B cell (primary cell): ENCODE data around the gene RETREG1. TPM values are rescaled to one million over a fixed set of nuclear protein-coding genes. Genes with fewer than 3 reads are reported as not detected.
A peak's percentile ranks its signal among the peaks of the same experiment; 100 is the strongest.

Experiments used
- ATAC-seq: fragments of 200-7000 bp; cut with Tn5 transposase; one replicate; pipeline ENCODE4 v1.10.0; 2021; ENCODE audit warnings: low read depth, mild to moderate bottlenecking, moderate number of reproducible peaks, moderate library complexity
- CTCF ChIA-PET: fragments of 350-600 bp; sonication (Branson Sonifier 250); formaldehyde crosslinking; loops from one replicate; lab custom pipeline; 2021; ENCODE audit warnings: antibody characterized with exemption, inconsistent platforms; lab: Charles Lee
- POLR2A ChIA-PET: fragments of 350-600 bp; sonication (Branson Sonifier 250); formaldehyde crosslinking; loops from one replicate; lab custom pipeline; 2021; ENCODE audit warnings: antibody characterized with exemption; lab: Charles Lee
- DNase-seq: peaks from one replicate; pipeline ENCODE4 v3.0.0; 2013
- H2AFZ ChIP-seq: 2 replicates; pipeline ENCODE4 v1.6.1; 2012; ENCODE audit warnings: mild to moderate bottlenecking, low read depth, low read length; ENCODE audit not compliant: insufficient read depth, poor library complexity, severe bottlenecking
- H3K27ac ChIP-seq, 2 donors: 1 replicate in 1 of 2; 2 replicates in 1 of 2; pipeline ENCODE4 v1.5.1; 2012 to 2013; ENCODE audit warnings: low read length in 2 of 2, mild to moderate bottlenecking in 2 of 2, moderate library complexity in 1 of 2
- H3K27me3 ChIP-seq, 4 experiments: fragments of 200-600 bp in 1 of 4; sonication (generic) in 1 of 4; replicated peaks in 1 of 4; 1 replicate in 2 of 4; 2 replicates in 2 of 4; pipeline versions ENCODE4 v1.6.1 to v1.7.0; 2013 to 2016; ENCODE audit warnings: low read length in 3 of 4, mild to moderate bottlenecking in 2 of 4, mixed read lengths in 1 of 4, moderate library complexity in 1 of 4; ENCODE audit not compliant: insufficient read depth in 4 of 4, control insufficient read depth in 3 of 4; ENCODE audit errors: control extremely low read depth in 1 of 4
- H3K36me3 ChIP-seq, 2 experiments: replicated peaks in 1 of 2; 1 replicate in 1 of 2; 2 replicates in 1 of 2; pipeline versions ENCODE4 v1.6.1 to v1.7.1; 2013; ENCODE audit warnings: low read length in 1 of 2; ENCODE audit not compliant: insufficient read depth in 2 of 2, control insufficient read depth in 1 of 2; ENCODE audit errors: control extremely low read depth in 1 of 2, extremely low read depth in 1 of 2
- H3K4me1 ChIP-seq, 2 donors: fragments of 200-600 bp in 1 of 2; sonication (generic) in 1 of 2; 1 replicate in 1 of 2; 2 replicates in 1 of 2; pipeline versions ENCODE4 v1.5.1 to v1.6.1; 2013 to 2017; ENCODE audit warnings: low read length in 2 of 2; ENCODE audit not compliant: control insufficient read depth in 2 of 2, insufficient read depth in 2 of 2
- H3K4me2 ChIP-seq: replicated peaks from 2 replicates; pipeline ENCODE3; 2012; ENCODE audit warnings: mild to moderate bottlenecking, low read depth, low read length; ENCODE audit not compliant: poor library complexity, severe bottlenecking
- H3K4me3 ChIP-seq, 5 experiments: fragments of 200-600 bp in 1 of 5; sonication (generic) in 1 of 5; 1 replicate in 3 of 5; 2 replicates in 2 of 5; pipeline versions ENCODE4 v1.5.1 to v1.7.0; 2011 to 2016; ENCODE audit warnings: low read length in 4 of 5, mild to moderate bottlenecking in 4 of 5, low read depth in 2 of 5, control low read depth in 1 of 5, moderate library complexity in 1 of 5; ENCODE audit not compliant: insufficient read depth in 1 of 5; ENCODE audit errors: control extremely low read depth in 1 of 5, extremely low read depth in 1 of 5
- H3K79me2 ChIP-seq: fragments of 200-600 bp; sonication (generic); one replicate; pipeline ENCODE4 v1.6.0; 2016; ENCODE audit warnings: low read length; ENCODE audit not compliant: control insufficient read depth, insufficient read depth
- H3K9ac ChIP-seq: fragments of 200-600 bp; sonication (generic); 2 replicates; pipeline ENCODE4 v1.6.1; 2017; ENCODE audit warnings: mild to moderate bottlenecking, low read length, moderate library complexity
- H3K9me3 ChIP-seq, 3 donors: one replicate each; pipeline versions ENCODE4 v1.6.1 to v1.7.1; 2013; ENCODE audit warnings: low read length in 2 of 3; ENCODE audit not compliant: control insufficient read depth in 2 of 3, insufficient read depth in 1 of 3; ENCODE audit errors: control extremely low read depth in 1 of 3
- H4K20me1 ChIP-seq: 2 replicates; pipeline ENCODE4 v1.6.0; 2012; ENCODE audit warnings: mild to moderate bottlenecking, low read length; ENCODE audit not compliant: insufficient read depth, control insufficient read depth, poor library complexity, severe bottlenecking
- H3K27ac Mint-ChIP-seq: one replicate; pipeline ENCODE4 v1.8.0; 2021; ENCODE audit warnings: mixed read lengths
- H3K27me3 Mint-ChIP-seq: one replicate; pipeline ENCODE4 v1.8.0; 2021; ENCODE audit warnings: mixed read lengths
- H3K4me1 Mint-ChIP-seq: one replicate; pipeline ENCODE4 v1.8.0; 2021; ENCODE audit warnings: mixed read lengths
- H3K4me3 Mint-ChIP-seq: one replicate; pipeline ENCODE4 v1.8.0; 2021; ENCODE audit warnings: mixed read lengths
- H3K9me3 Mint-ChIP-seq: one replicate; pipeline ENCODE4 v1.8.0; 2022; ENCODE audit warnings: mixed read lengths; ENCODE audit not compliant: insufficient read depth
- CTCF ChIP-seq: fragments of 200-600 bp; IDR thresholded peaks from one replicate; pipeline ENCODE4 v1.8.0; 2022; ENCODE audit warnings: antibody characterized with exemption, mild to moderate bottlenecking
- EZH2 ChIP-seq: IDR thresholded peaks from 2 replicates; pipeline ENCODE4 v1.6.1; 2012; ENCODE audit warnings: borderline replicate concordance, low read depth, mild to moderate bottlenecking, moderate library complexity, low read length; ENCODE audit not compliant: insufficient read depth, poor library complexity, severe bottlenecking
- WGBS: methylation state at CpG from one replicate; pipeline ENCODE4 v1.1.5; 2013; ENCODE audit warnings: missing lambda C conversion rate; ENCODE audit not compliant: insufficient coverage; 5-methylcytosine and 5-hydroxymethylcytosine counted together
- intact Hi-C: fragments of 100-400 bp; cut with micrococcal nuclease; formaldehyde crosslinking; loops from one replicate; pipeline ENCODE4 v1.10.0; 2022
- polyA plus RNA-seq: library from polyadenylated mRNA; depleted of rRNA; stranded (reverse); fragments of >200 nt; gene quantifications from 2 replicates; pipeline ENCODE4 v1.2.3, GENCODE V29; 2012
- total RNA-seq, 2 donors: library from RNA; stranded (reverse); fragments of 120-200 nt in 1 of 2; gene quantifications; 1 replicate in 1 of 2; 2 replicates in 1 of 2; pipeline versions ENCODE4 v1.2.3 to v1.2.4, GENCODE V29; 2013 to 2022

RETREG1 gene
- total and polyA plus RNA-seq, 2 donors (not counting 1 experiment from before 2014, with no cell fraction given) = 5.1 to 12.9 TPM

GRCh38 chr5:16549491-16550206 is 67.1 kb downstream of the RETREG1 start:
- Mint-ChIP-seq H3K4me3 (peak overlapping the region; percentile 25), H3K4me1 (peaks cover 16% of the 10 kb centered on the region)

More at GRCh38 chr5:16549491-16550206, 67.1 kb downstream of the RETREG1 start:
- ChIA-PET POLR2A (no interaction called here), CTCF (no interaction called here)
- Mint-ChIP-seq H3K27me3 (no peaks in the 10 kb centered on the region), H3K27ac (no peak overlapping the region), H3K9me3 (no peaks in the 10 kb centered on the region)
- Histone ChIP-seq H3K9me3 (no peaks in the 10 kb centered on the region), H3K79me2 (peaks cover 3% of the 10 kb centered on the region), H3K9ac (no peak overlapping the region), H3K27ac (no peak overlapping the region), H4K20me1 (no peaks in the 10 kb centered on the region), H3K4me1 (peaks cover 0 to 6% of the 10 kb centered on the region in 2 donors), H2AFZ (no peak overlapping the region), H3K36me3 (no peaks in the 10 kb centered on the region), H3K4me3 (no peak overlapping the region), H3K4me2 (peak overlapping the region; percentile 26), H3K27me3 (peaks cover 0 to 3% (median 0%) of the 10 kb centered on the region in 4 experiments)
- DNase-seq = no peak
- 88% methylated on average over 1 of the region's 5 CpGs for WGBS
- no peak for ATAC-seq
- TF ChIP-seq EZH2 (no peak), CTCF (no peak)
- intact Hi-C loops = loop anchor here (5.0 kb wide), 1 partner anchor 82 kb away; the partner anchor contains the start of gene ZNF622
